Measurements from ENCODE around the gene SLC6A12.

The SLC6A12 gene

DNA sequence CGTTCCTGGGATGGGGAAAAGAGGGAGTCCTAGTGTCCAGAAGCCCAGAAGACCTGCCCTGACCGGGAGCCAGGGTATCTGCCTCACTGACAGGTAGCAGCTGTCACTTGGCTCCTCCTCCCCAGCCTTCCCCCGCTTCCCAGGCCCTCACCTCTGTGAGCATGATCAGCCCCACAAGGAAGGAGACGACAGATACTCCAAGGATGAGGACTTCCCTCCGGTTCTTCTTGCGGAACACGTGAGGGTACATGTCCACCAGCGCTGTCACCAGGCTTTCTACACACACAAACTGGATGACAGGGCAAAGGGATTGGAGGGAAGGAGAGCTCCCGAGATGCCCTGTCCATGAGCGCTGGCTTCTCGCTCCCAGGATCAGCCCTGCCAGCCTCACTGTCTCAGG, 9.9 kb upstream of the SLC6A12 start:
- Histone ChIP-seq H3K4me1 (ENCODE audit: low read depth, poor library complexity, severe bottlenecking) (no peaks in the 10 kb centered on the region), H3K36me3 (ENCODE audit: insufficient read depth) (no peaks in the 10 kb centered on the region), H3K27ac (no peak overlapping the region), H3K79me2 (ENCODE audit: insufficient read depth, low read depth) (no peaks in the 10 kb centered on the region), H2AFZ (ENCODE audit: low read depth) (no peak overlapping the region), H4K20me1 (ENCODE audit: insufficient read depth) (no peaks in the 10 kb centered on the region), H3K9ac (no peak overlapping the region), H3K27me3 (ENCODE audit: insufficient read depth, low read depth) (peaks cover 10% of the 10 kb centered on the region; the same call in 1 of the 2 replicates), H3K4me3 (IDR thresholded peaks at IDR 0.05; ENCODE audit: insufficient read depth, low read depth, low read length) (no peak overlapping the region), H3K4me2 (no peak overlapping the region)
- TF ChIP-seq, protein P1, sequence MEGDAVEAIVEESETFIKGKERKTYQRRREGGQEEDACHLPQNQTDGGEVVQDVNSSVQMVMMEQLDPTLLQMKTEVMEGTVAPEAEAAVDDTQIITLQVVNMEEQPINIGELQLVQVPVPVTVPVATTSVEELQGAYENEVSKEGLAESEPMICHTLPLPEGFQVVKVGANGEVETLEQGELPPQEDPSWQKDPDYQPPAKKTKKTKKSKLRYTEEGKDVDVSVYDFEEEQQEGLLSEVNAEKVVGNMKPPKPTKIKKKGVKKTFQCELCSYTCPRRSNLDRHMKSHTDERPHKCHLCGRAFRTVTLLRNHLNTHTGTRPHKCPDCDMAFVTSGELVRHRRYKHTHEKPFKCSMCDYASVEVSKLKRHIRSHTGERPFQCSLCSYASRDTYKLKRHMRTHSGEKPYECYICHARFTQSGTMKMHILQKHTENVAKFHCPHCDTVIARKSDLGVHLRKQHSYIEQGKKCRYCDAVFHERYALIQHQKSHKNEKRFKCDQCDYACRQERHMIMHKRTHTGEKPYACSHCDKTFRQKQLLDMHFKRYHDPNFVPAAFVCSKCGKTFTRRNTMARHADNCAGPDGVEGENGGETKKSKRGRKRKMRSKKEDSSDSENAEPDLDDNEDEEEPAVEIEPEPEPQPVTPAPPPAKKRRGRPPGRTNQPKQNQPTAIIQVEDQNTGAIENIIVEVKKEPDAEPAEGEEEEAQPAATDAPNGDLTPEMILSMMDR (conservative IDR thresholded peaks at IDR 0.05; ENCODE audit: low read depth, low read length), result no peak

DNA sequence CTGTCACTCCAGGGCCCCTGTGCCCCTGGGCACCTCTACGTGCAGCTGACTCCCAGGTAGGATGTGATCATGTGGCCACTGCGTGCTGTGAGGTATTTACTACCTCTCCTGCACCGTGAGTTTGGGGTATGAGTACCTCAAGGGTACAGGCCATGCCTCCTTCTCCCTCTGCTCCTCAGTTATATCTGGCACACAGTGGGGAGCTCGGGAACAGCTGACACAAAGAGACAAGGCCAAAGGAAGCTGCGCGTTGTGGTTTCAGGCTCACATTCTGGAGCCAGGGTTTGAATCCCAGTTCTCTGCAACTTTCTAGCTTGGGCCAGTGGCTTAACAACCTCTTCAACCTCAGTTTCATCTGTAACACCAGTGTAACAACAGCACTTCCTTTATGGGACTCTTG, 7.8 kb upstream of the SLC6A12 start:
- Histone ChIP-seq H3K4me2 (no peak overlapping the region), H3K27me3 (ENCODE audit: insufficient read depth, low read depth) (peaks cover 9% of the 10 kb centered on the region; the same call in 1 of the 2 replicates), H3K4me1 (ENCODE audit: low read depth, poor library complexity, severe bottlenecking) (no peaks in the 10 kb centered on the region), H3K9ac (no peak overlapping the region), H3K27ac (no peak overlapping the region), H4K20me1 (ENCODE audit: insufficient read depth) (no peaks in the 10 kb centered on the region), H3K79me2 (ENCODE audit: insufficient read depth, low read depth) (no peaks in the 10 kb centered on the region), H3K36me3 (ENCODE audit: insufficient read depth) (no peaks in the 10 kb centered on the region), H3K4me3 (IDR thresholded peaks at IDR 0.05; ENCODE audit: insufficient read depth, low read depth, low read length) (no peak overlapping the region), H2AFZ (ENCODE audit: low read depth) (no peak overlapping the region)
- TF ChIP-seq, protein P1 (conservative IDR thresholded peaks at IDR 0.05; ENCODE audit: low read depth, low read length), result no peak

DNA sequence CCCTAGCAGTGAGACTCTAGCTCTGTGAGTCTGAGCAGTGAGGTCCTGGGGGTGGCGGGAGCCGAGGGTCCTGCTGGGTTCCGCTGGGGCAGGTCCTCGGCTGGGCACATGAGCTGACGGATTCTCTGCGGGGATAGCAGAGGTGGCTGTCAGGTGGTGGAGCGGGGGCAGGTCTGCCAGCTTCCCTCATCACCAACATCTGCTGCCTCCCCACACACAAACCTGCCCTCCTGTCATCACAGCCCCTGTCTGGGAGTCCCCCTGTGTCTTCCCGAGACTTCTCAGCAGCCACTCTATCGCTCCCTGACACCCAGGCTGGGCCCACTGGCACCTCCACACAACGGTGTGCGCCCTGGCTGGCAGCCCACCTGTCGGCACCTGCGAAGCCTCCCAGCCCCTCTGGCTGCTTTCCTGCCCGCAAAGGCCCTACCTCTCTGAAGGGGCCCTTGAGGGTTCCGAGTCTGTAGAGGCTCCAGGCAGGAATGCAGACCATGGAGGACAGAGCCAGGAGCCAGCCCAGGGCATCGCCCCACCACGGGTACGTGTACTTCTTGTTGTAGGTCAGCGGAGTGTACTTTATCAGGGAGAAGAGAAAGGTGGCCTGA, 7.1 kb upstream of the SLC6A12 start:
- H4K20me1 ChIP-seq (ENCODE audit: insufficient read depth), result no peaks in the 10 kb centered on the region
- H3K4me3 ChIP-seq (IDR thresholded peaks at IDR 0.05; ENCODE audit: insufficient read depth, low read depth, low read length), result no peak overlapping the region
- H3K9ac ChIP-seq, result no peak overlapping the region
- H2AFZ ChIP-seq (ENCODE audit: low read depth), result no peak overlapping the region
- H3K36me3 ChIP-seq (ENCODE audit: insufficient read depth), result no peaks in the 10 kb centered on the region
- no peak overlapping the region for H3K27ac ChIP-seq
- no peaks in the 10 kb centered on the region for H3K79me2 ChIP-seq (ENCODE audit: insufficient read depth, low read depth)
- no peaks in the 10 kb centered on the region for H3K4me1 ChIP-seq (ENCODE audit: low read depth, poor library complexity, severe bottlenecking)
- TF ChIP-seq, protein P1 (conservative IDR thresholded peaks at IDR 0.05; ENCODE audit: low read depth, low read length), result no peak
- peaks cover 9% of the 10 kb centered on the region; the same call in 1 of the 2 replicates for H3K27me3 ChIP-seq (ENCODE audit: insufficient read depth, low read depth)
- H3K4me2 ChIP-seq, result no peak overlapping the region

DNA sequence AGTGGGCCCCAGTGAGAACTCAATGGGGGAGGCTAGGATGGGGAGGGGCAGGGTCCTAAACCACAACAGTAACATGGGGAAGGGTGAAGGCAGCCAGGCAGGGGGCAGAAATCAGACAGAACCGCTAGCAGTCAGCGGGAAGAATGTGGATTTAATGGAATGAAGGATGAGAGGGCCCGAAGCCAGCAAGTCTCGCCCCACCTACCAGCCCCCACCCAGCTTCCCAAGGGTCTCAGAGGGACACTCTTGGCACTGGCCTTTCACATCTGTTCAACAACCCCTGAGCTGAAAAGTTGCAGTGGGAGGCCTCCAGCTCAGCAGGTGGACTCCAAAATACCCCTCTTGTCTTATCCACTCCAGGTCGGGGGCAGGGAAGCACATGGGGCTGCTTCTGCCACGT, 6.5 kb upstream of the SLC6A12 start:
- Histone ChIP-seq H3K36me3 (ENCODE audit: insufficient read depth) (no peaks in the 10 kb centered on the region), H3K9ac (no peak overlapping the region), H3K27me3 (ENCODE audit: insufficient read depth, low read depth) (peaks cover 9% of the 10 kb centered on the region; the same call in 1 of the 2 replicates), H3K4me3 (IDR thresholded peaks at IDR 0.05; ENCODE audit: insufficient read depth, low read depth, low read length) (no peak overlapping the region), H3K4me2 (no peak overlapping the region), H3K79me2 (ENCODE audit: insufficient read depth, low read depth) (no peaks in the 10 kb centered on the region), H4K20me1 (ENCODE audit: insufficient read depth) (no peaks in the 10 kb centered on the region), H3K4me1 (ENCODE audit: low read depth, poor library complexity, severe bottlenecking) (no peaks in the 10 kb centered on the region), H3K27ac (no peak overlapping the region), H2AFZ (ENCODE audit: low read depth) (no peak overlapping the region)
- TF ChIP-seq, protein P1 (conservative IDR thresholded peaks at IDR 0.05; ENCODE audit: low read depth, low read length), result no peak

Data from KMS-11 (cell line).